Natural killer cell (primary cell): ENCODE measurements around the gene TMEM221. TPM values are rescaled to one million over a fixed set of nuclear protein-coding genes. Genes with fewer than 3 reads are reported as not detected.
"Not testable (repeated sequence)": the region's sequence is repeated elsewhere in the genome, so short reads cannot be mapped to it uniquely, and the experiment has no call there.

ENCODE experiments used
- ATAC-seq, 3 donors: fragments of 150-1000 bp in 2 of 3; fragments of 200-7000 bp in 1 of 3; cut with Tn5 transposase; 1 replicate in 1 of 3; 2 replicates in 2 of 3; pipeline ENCODE4 v1.10.0; 2021; ENCODE audit warnings: mild to moderate bottlenecking in 2 of 3, moderate library complexity in 2 of 3
- DNase-seq, 2 donors: peaks; one replicate each; pipeline versions ENCODE4 v3.0.0 to v3.0.0-alpha.2; 2013 to 2021; ENCODE audit warnings: mixed read lengths in 1 of 2
- H3K27ac ChIP-seq: one replicate; pipeline ENCODE4 v1.5.1; 2013; ENCODE audit warnings: mild to moderate bottlenecking, low read length
- H3K27me3 ChIP-seq: one replicate; pipeline ENCODE4 v1.6.1; 2013; ENCODE audit warnings: low read length; ENCODE audit not compliant: control insufficient read depth, insufficient read depth
- H3K36me3 ChIP-seq: one replicate; pipeline ENCODE4 v1.6.1; 2013; ENCODE audit warnings: low read length; ENCODE audit not compliant: control insufficient read depth, insufficient read depth
- H3K4me1 ChIP-seq: one replicate; pipeline ENCODE4 v1.6.1; 2013; ENCODE audit warnings: low read length; ENCODE audit not compliant: control insufficient read depth, insufficient read depth
- H3K4me3 ChIP-seq: one replicate; pipeline ENCODE4 v1.5.1; 2013; ENCODE audit warnings: low read length
- H3K9me3 ChIP-seq: one replicate; pipeline ENCODE4 v1.6.1; 2013; ENCODE audit warnings: low read length; ENCODE audit not compliant: control insufficient read depth, insufficient read depth
- H3K27ac Mint-ChIP-seq, 2 donors: one replicate each; pipeline ENCODE4 v1.8.0; 2022; ENCODE audit warnings: mild to moderate bottlenecking in 2 of 2, mixed read lengths in 2 of 2, moderate library complexity in 1 of 2
- H3K27me3 Mint-ChIP-seq, 2 donors: one replicate each; pipeline ENCODE4 v1.8.0; 2022; ENCODE audit warnings: low read depth in 2 of 2, mixed read lengths in 2 of 2
- H3K36me3 Mint-ChIP-seq: one replicate; pipeline ENCODE4 v1.8.0; 2022; ENCODE audit warnings: mixed read lengths
- H3K4me1 Mint-ChIP-seq, 2 donors: one replicate each; pipeline ENCODE4 v1.8.0; 2022; ENCODE audit warnings: mixed read lengths in 2 of 2
- H3K4me3 Mint-ChIP-seq: one replicate; pipeline ENCODE4 v1.8.0; 2022; ENCODE audit warnings: mild to moderate bottlenecking, moderate library complexity, mixed read lengths
- H3K9me3 Mint-ChIP-seq, 2 donors: one replicate each; pipeline ENCODE4 v1.8.0; 2022; ENCODE audit warnings: mixed read lengths in 2 of 2
- CTCF ChIP-seq: fragments of 200-600 bp; IDR thresholded peaks from one replicate; pipeline ENCODE4 v1.8.0; 2022; ENCODE audit warnings: antibody characterized with exemption
- WGBS: methylation state at CpG from one replicate; pipeline ENCODE4 v1.1.7; 2013; ENCODE audit warnings: missing lambda C conversion rate; ENCODE audit not compliant: insufficient coverage; 5-methylcytosine and 5-hydroxymethylcytosine counted together
- intact Hi-C: fragments of 100-400 bp; cut with micrococcal nuclease; formaldehyde crosslinking; loops from one replicate; pipeline ENCODE4 v1.14.2; 2022
- total RNA-seq, 4 donors: library from RNA; stranded (reverse); fragments of 120-200 nt in 1 of 4; gene quantifications; one replicate each; pipeline versions ENCODE4 v1.2.3 to v1.2.4, GENCODE V29; 2013 to 2022

The TMEM221 gene
- total RNA-seq, 3 donors from 2014 or later (not counting 1 experiment from before 2014, with no cell fraction given), result not detected

- Histone ChIP-seq H3K4me3 (no peak overlapping the region), H3K4me1 (peaks cover 35% of the 10 kb centered on the region)
- no peaks in the 10 kb centered on the region for H3K27me3 Mint-ChIP-seq
Measured at GRCh38 chr19:17475541-17476115, 27.2 kb upstream of the TMEM221 start.

GRCh38 chr19:17475011-17475540, 26.6 kb upstream of the TMEM221 start:
- H3K9me3 Mint-ChIP-seq, H3K4me3 Mint-ChIP-seq, H3K27ac ChIP-seq, H3K9me3 ChIP-seq, ATAC-seq, H3K4me3 ChIP-seq, H3K36me3 Mint-ChIP-seq, H3K27me3 ChIP-seq, H3K27me3 Mint-ChIP-seq, DNase-seq, H3K27ac Mint-ChIP-seq, intact Hi-C loops, H3K36me3 ChIP-seq: not testable (repeated sequence)
- peaks cover 17 to 36% of the 10 kb centered on the region in 2 donors for H3K4me1 Mint-ChIP-seq
- WGBS, result 81% methylated on average over 6 of the region's 6 CpGs
- H3K4me1 ChIP-seq, result peaks cover 37% of the 10 kb centered on the region

More at GRCh38 chr19:17475541-17476115, 27.2 kb upstream of the TMEM221 start:
- Mint-ChIP-seq H3K4me1 (peaks cover 14 to 30% of the 10 kb centered on the region in 2 donors), H3K4me3 (no peak overlapping the region), H3K36me3 (no peaks in the 10 kb centered on the region), H3K27ac (no peak overlapping the region), H3K9me3 (no peaks in the 10 kb centered on the region)
- 77% methylated on average over 10 of the region's 10 CpGs for WGBS
- no peak for DNase-seq
- no peak for ATAC-seq
- H3K9me3 ChIP-seq, result no peaks in the 10 kb centered on the region
- intact Hi-C loops, result no loop called here
- no peaks in the 10 kb centered on the region for H3K27me3 ChIP-seq
- H3K27ac ChIP-seq, result no peak overlapping the region
- H3K36me3 ChIP-seq, result no peaks in the 10 kb centered on the region
- TF ChIP-seq CTCF, result no peak

GRCh38 chr19:17473041-17473440, 24.6 kb upstream of the TMEM221 start:
- no peak for TF ChIP-seq CTCF
- Histone ChIP-seq H3K27me3 (no peaks in the 10 kb centered on the region), H3K4me3 (no peak overlapping the region), H3K27ac (no peak overlapping the region), H3K36me3 (no peaks in the 10 kb centered on the region), H3K9me3 (no peaks in the 10 kb centered on the region), H3K4me1 (peaks cover 49% of the 10 kb centered on the region)
- H3K4me1 Mint-ChIP-seq, result peaks cover 32 to 54% of the 10 kb centered on the region in 2 donors
- ATAC-seq, result no peak
- 86% methylated on average over 7 of the region's 9 CpGs for WGBS
- peak overlapping the region; percentile 28 for H3K4me3 Mint-ChIP-seq
- peak in 1 of 2 donors; percentile 27 for DNase-seq
- intact Hi-C loops, result no loop called here
- H3K27ac Mint-ChIP-seq, result peak overlapping the region; percentile 54 to 64
- H3K9me3 Mint-ChIP-seq, result no peaks in the 10 kb centered on the region
- H3K36me3 Mint-ChIP-seq, result no peaks in the 10 kb centered on the region
- H3K27me3 Mint-ChIP-seq, result no peaks in the 10 kb centered on the region

- no peaks in the 10 kb centered on the region for H3K9me3 ChIP-seq
- 72% methylated on average over 12 of the region's 12 CpGs for WGBS
- peaks cover 49% of the 10 kb centered on the region for H3K4me1 ChIP-seq
- Mint-ChIP-seq H3K4me1 (peaks cover 32 to 54% of the 10 kb centered on the region in 2 donors), H3K27ac (peak overlapping the region; percentile 90 to 96), H3K9me3 (no peaks in the 10 kb centered on the region), H3K27me3 (no peaks in the 10 kb centered on the region), H3K36me3 (no peaks in the 10 kb centered on the region), H3K4me3 (peak overlapping the region; percentile 98)
- no peaks in the 10 kb centered on the region for H3K27me3 ChIP-seq
- DNase-seq, result peak in 1 of 2 donors; percentile 23
- no peak for ATAC-seq
- no peak for TF ChIP-seq CTCF
- H3K4me3 ChIP-seq, result no peak overlapping the region
- no peaks in the 10 kb centered on the region for H3K36me3 ChIP-seq
- H3K27ac ChIP-seq, result no peak overlapping the region
- intact Hi-C loops, result loop anchor here (2.0 kb wide), 1 partner anchor 17 kb away; no protein-coding TSS in a partner anchor
Measured at GRCh38 chr19:17471410-17472125, 23.1 kb upstream of the TMEM221 start.
